HG03039 (cell line): ENCODE data around the gene PEX14.

Experiments used
- ATAC-seq: cut with Tn5 transposase; IDR thresholded peaks from one replicate; pipeline ENCODE4 v1.9.1; 2021; ENCODE audit warnings: mild to moderate bottlenecking, moderate library complexity; ENCODE audit not compliant: unreplicated experiment

Gene PEX14

DNA sequence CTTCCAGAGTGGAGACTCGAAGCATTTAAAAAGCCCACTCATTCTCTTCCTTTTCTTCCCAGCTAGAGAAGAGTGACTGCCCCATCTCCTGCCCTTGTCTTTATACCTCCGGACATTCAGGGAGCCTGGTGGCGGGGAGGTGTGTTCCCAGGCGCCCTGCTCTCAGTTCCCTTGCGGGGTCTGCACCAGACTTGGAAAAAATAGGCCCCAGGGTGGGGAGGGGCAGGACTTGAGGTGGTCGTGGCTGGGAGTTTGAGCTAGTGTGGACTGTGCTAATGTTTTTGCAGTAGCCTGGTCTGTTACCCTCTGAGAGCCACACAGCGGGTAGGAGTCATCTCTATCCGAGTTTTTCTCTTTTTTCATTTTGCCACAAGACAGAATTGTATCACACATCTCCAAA lies 139.1 kb downstream of the PEX14 start:
- ATAC-seq, result no peak

DNA sequence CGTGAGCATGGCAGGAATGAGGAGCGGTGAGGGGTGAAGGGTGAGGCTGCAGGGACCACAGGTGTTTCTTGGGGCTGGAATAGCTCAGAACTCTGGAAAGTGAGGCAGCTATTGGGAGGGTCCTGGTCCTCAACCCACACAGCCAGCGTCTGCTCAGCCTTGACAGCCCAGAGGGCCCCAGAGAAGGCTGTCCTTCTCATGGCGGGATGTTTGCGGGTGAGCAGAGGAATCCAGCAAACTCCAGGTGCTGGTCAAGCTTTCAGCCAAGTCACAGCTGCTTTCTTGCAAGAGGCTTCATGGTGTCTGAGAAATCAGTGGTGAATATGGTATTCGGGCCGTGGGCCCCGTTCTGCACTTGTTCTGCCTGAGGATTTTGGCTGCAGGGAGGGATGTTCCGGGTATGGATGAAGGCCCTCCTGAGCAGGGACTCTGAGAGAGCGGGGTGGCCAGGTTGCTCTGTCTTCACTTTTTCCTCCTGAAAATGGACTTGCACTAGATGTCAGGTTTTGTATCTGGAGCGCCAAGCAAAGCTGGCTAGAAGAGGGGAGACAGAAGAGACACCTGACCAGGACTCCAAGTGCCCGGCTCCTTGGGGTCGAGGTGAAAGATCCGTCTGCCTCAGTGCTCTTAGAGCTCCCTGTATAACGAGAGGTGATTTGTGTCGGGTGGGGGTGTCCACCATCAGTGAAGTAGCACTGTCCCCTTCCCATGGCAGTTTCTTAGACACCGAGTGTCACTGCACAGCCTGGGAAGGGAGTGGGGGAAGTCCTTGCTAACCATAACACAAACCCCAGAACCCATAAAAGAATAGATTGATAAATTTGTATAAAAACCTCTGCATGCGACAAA lies 139.9 kb downstream of the PEX14 start:
- no peak for ATAC-seq

DNA sequence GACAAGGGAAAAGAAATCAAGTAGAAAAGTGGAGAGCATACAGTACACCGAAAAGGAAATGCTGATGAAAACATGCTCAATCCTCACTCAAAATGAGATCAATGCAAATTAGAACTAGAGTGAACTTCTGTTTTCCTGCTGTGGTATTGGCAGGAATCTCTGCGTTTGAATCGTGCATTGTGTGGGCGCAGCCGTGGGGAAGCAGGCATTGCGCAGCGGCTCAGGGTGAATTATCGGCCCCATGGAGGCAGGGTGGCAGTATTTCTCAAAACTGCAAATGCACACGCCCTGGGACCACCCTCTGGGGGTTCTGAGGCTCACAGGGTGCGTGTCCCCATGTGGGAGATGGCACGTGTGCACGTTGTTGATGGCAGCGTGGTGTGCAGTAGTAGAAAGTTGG lies 140.6 kb downstream of the PEX14 start:
- ATAC-seq, result no peak

DNA sequence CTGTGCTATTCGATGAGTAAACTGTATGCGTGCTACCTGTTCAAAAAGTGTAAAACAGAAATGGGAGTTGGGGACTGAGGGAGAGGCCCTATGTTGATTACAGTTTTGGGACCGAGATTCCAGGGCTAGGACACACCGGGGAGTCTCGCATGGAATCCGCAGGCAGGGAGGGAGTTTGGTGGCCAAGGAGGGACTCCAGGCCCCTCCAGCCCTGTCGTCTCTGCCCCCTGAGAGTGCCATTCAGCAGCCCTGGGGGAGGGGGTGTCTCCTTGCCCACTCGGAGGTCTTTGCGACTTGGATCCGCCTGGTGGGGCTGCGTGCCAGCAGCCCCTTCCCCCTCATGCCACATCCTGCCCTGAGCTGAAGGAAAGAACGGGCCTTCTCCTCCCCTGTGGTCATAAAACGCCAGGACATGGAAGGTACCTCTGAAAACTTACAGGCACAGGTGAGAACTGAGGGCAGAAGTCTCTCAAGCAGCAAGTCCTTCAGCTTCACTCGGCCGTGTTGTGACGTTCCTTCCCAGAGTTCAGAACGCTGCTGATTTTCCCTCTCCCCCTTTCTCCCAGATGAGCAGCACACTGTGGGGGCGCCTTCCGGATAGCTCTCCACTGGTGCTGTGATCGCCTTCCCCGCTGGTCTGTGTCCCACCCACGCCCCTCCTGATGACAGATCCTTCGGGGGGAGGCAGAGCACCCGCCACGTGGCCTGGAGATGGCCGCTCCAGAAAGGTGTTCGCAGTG lies 141.4 kb downstream of the PEX14 start:
- no peak for ATAC-seq

DNA sequence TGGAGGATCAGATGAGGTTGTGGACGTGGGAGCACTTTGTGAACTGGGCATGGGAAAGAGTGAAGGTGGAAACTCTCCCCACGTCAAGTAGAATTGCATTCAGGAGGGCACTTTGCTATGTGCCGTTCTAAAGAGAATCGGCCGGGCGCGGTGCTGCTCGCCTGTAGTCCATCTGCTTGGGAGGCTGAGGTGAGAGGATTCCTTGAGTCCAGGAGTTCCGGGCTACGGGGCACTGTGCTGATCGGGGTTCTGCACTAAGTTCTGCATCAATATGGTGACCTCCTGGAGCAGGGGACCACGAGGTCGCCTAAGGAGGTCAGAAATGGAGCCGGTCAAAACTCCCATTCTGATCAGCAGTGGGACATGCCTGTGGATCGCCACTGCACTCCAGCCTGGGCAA lies 141.9 kb downstream of the PEX14 start:
- ATAC-seq, result no peak

DNA sequence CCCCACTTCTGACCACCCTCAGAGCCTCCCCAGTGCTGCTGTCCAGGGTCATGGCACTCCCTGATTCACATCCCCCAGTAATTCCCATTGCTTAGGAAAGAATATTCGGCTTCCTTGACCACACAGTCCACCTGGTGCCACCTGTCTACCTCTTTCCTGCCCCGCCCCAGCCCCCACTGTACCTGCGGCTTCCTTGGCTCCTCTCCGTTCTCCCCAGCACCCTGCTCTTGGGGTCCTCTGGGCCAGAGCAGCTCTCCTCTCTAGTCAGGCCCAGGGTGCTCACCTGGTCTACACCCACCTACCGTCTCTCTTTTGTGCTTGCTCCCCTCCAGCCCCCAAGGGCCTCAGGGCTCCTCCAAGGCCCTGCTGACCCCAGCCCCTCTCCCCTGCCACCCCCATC lies 142.6 kb downstream of the PEX14 start:
- no peak for ATAC-seq

DNA sequence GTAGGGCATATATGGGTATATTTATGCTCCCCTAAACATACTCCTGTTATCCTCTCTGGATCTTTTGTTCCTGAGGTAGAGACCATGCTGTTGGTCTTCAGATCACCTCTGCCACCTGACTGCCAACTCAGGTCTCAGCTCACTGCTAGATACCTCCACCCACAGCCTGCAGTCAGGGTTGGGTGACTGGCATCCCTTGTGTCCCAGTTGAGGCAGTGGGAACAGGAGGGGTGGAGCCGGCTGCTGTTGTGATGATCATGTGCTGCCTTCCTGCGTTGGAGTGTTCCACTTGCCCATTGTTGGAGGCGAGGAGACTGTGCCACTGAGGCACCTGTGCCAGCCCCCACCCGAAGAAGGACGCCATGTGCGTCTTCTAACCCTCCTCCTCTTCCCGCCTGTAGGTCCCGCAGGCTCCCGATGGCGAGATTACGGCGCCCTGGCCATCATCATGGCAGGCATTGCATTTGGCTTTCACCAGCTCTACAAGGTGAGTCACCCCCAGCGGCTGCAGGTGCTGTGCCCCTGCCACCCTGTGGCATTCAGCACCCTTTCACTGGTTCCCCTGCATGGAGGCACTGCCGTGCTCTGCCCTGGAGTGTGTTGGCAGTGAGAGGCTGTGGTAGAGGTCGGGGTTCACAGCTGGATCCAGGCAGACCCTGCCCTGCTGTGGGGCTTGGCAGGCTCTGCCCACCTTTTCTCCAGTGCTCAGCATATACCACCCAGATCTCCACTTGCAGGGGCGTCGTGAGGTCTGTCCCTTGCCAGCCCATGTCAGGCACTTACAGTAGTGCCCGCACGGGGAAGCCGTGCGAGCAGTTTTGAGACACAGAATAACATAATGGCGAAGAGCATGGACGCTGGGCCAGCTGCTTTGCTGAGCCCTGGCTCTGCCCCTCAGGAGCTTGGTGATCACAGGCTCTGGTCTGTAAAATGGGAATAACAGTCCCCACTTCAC lies 143.5 kb downstream of the PEX14 start:
- no peak for ATAC-seq

DNA sequence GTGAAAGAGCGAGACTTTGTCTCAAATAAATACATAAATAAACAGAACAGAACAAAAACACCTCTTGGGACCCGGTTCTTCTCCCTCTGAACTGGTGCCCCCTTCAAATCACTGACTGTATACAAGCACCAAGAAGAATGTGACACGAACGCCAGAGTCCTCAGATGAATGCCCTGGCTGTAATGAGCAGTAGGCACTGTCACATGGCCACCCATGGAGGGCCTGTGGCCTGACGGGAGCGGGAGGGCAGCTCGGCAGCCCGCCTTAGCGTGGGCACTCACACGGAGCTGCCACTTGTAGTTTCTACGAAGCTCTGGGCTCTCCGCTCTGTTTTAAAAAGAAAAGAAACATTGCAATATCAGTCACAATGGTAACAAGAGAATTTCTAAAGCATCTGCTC lies 146.0 kb downstream of the PEX14 start:
- ATAC-seq, result no peak

DNA sequence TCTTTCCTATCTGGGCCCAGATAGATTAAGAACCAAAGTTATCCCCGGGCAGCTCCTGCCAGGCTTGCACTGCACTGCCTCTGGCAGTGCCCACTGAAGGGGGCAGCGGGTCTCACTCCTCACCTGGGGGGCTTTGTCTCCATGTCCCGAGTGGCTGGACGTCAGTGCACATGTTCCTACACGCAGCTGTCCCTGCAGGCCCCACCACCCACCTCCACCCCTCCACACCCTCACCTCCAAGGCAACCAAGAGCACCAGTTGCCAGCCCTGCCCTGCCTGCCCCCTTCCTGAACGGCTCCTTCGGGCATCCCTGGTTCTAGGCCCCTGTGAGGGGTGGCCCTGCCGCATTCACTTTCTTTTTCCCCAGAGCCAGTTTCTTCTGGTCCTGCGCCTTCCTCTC lies 147.2 kb downstream of the PEX14 start:
- ATAC-seq, result no peak

DNA sequence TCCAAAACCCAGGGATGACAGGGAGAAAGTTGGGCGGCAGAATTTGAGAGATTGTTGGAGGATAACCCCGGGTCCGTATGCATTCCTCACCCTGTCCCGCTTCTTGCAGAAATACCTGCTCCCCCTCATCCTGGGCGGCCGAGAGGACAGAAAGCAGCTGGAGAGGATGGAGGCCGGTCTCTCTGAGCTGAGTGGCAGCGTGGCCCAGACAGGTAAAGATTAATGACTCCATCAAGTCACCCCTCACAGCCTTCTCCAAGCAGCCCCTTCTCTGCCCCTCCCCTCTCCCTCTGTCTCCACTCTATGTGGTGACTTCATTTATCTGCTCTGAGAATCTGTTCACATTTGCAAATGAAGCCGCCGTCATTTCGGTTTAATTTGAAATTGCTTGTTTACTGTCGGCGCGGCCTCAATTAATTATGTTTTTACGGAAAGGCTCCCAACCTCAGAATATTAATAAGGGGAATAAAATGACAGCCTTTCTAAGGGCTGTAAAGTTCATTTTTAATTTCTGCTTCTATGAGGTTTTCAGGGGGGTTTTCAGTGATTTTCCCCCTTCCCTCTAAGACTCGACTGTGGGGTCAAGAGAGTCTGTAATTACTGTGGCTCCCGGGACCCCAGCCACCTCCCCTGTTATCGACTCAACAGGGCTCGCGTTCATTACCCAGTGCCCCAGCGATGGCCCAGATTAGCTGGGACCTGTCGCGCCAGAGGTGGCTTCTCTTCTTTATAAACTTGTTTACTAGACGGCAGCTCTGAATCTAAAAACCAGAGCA lies 148.3 kb downstream of the PEX14 start:
- no peak for ATAC-seq

DNA sequence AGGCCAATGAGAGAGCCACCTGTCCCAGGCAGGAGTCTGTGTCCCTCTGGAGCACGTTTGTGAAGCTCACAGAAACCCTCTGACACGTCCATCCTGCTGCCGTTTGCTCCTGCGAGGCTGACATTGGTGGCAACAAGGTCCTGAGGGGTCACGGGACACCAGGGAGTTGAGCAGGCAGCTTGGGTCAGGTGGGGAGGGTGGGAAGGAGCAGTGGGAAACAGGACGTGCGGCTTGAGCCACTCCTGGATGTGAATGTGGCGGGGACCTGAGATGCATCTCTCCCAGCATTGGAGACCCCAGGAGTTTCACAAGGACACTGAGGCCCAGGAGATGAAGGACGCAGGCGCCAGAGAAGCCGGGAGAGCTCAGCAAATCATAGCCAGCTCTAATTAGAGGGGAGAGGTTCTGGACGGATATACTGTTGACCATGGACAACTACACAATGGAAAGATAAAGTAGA lies 149.0 kb downstream of the PEX14 start:
- no peak for ATAC-seq

DNA sequence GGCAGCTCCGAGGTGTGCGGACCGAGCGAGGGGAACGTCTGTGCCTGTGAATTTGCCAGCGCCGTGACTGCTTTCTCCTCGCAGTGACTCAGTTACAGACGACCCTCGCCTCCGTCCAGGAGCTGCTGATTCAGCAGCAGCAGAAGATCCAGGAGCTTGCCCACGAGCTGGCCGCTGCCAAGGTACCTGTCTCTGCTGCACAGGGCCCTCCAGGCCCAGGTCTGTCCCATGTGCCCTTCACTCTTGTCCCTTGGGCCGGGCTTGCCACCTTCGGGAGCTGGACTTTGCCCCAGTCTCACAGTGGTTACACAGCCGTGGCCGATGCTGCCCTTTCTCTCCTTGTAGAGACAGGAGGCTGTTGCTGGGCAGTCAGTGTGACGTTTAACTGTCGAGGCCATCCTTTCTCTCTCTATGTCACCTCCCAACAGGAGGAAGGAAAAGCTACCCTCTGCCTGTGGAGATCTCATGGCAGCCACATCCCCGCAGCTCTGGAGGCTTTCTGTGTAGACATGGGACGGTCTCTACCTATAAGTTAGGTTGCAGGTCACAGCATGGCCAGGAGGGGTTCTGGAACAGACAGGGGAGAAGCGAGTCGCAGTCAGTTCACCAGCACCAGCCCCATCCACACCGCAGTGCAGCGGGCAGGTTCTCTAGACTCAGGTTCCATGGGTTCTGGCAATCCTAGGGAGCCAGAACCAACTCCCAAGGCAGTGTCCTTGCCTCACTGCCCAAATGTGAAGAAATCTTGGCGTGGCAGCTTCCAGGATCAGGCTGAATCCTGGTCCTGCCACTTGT lies 149.7 kb downstream of the PEX14 start:
- no peak for ATAC-seq

DNA sequence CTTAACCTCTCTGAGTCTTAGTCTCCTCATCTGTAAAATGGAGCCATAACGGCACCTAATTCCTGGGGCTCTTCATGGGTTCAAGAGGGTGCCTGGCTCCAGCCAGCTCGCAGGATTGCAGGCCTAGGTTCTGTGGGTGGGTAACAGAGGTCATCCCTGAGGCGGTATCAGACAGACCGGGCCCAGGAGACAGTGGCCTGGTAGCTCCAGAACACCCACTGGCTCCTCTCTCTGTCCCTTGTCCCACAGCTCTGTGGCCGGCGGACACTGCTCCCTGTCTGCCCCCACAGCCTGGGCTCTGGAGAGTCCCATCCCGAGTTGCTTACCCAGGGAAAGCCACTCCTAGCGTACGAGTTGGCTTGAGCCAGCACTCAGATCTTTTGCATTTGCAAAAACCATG lies 150.3 kb downstream of the PEX14 start:
- ATAC-seq, result no peak

DNA sequence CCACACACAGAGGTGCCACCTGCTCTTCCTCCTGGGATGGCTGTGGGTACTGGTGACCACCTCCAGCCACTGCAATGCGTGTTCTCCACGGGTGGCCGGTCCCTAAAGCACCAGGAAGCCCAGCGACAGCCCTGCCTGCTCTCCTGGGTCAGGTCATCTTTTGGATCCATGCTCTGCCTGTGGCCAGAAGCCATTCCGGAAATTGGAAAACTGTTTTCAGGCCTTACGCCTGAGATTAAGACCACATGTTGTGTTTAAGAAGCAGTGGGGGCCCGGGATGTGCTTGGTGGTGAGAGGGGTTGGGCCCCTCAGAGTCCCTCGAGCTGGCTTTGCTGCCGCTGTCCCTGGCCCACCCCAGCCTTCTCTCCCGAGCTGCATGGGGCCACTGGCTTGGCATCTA lies 150.8 kb downstream of the PEX14 start:
- ATAC-seq, result no peak

DNA sequence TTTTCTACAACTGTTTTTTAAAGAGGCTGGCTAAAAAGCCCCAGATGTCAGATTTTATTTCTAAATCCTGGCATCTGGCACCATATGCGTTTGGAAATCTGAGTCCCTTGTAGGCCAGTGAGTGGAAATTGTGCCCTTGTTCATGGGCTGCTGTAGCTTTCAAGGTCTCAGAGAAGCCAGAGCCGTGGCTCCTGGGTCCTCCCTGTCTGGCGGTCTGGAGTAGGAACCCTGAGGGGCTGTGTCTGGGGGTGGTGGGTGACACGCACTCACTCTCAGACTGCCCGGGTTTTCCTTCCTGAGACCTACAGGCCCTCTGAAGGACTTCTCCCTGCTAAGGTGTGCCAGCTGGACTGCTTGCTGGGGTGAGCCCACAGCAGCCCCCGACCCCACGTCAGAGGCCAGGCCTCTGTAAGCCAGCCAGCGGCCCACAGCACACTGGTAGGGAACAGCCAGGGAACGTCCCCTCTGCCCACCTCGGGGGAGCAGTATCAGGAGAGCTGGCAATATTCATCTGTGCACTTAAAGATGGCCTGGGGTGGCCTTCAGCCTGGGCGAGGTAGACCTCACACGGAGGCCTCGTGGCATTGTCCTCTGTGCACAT lies 151.5 kb downstream of the PEX14 start:
- no peak for ATAC-seq

DNA sequence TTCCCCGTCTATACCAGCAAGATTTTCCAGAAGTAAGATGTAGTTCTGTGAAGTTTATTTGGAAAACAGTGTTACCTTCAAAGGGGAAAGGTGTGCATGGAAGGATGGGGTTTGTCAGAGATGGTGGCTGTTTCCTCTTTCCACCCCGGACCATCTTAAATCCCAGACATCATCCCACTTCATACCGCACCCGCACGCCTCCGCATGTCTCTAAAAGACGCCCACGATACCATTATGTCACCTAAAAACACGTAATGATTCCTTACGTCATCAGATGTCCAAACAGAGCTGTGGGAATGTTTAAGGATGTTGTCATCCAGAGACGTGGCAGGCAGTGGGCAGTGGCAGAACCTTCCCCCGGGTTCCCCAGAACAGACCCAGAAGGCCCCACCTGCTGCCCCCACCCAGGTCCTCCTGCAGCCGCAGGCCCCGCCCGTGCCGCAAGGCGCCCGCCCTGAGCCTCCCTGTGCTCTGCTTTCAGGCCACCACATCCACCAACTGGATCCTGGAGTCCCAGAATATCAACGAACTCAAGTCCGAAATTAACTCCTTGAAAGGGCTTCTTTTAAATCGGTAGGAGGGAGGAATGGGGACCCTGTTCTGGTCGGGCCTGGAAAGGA lies 152.2 kb downstream of the PEX14 start:
- no peak for ATAC-seq

DNA sequence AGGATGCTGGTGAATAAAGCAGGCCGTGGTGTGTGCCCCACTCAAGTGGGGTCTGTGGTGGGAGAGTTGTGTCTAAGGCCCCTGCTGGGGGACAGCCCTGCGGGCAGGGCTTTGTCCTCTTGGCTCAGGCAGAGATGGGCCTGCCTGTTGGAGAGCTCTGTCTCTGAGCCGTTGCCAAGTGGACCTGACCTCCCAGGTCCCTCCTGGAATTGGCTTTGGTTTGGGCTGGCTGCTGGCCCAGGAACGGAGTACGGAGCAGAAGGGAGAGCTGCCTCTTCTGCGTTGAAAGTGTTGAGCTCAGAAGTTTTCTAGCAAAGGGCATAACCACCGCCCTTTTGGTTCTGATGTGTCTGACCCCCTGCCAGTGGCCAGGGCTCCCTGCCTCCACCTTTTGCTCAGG lies 153.9 kb downstream of the PEX14 start:
- ATAC-seq, result no peak

DNA sequence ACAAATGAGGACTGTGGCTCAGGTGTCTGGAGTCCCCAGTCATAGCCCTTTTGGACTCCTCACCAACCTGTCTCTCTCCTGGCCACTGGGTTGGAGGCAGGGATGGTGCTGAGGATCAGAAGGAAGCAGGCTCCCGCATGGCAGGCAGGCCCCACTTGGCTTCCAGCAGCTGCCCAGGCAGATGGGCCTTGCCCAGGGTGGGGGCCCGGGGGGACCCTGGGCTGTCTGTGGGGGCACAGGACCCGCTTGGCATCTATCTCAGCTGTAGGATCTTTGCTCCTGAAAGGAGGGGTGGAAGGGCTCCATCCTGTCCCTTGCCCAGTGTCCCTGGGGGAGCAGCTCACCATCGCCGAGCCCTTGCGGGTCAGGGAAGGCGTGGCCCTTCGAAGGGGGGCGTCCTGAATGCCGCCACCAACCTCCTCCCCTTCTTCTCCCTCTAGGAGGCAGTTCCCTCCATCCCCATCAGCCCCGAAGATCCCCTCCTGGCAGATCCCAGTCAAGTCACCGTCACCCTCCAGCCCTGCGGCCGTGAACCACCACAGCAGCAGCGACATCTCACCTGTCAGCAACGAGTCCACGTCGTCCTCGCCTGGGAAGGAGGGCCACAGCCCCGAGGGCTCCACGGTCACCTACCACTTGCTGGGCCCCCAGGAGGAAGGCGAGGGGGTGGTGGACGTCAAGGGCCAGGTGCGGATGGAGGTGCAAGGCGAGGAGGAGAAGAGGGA lies 154.5 kb downstream of the PEX14 start:
- ATAC-seq, result no peak
